Hematopoietic multipotent progenitor cell (in vitro differentiated cells): ENCODE measurements around the gene KIF25. TPM values are rescaled to one million over a fixed set of nuclear protein-coding genes. Genes with fewer than 3 reads are reported as not detected.

Source experiments
- DNase-seq, 3 donors: peaks; one replicate each; pipeline ENCODE4 v3.0.0-alpha.2; 2011 to 2015; ENCODE audit warnings: low read depth in 2 of 3, low spot score in 2 of 3
- total RNA-seq: library from RNA; depleted of rRNA; stranded (reverse); fragments of >200 nt; gene quantifications from one replicate; pipeline ENCODE4 v1.2.3, GENCODE V29; 2012

The KIF25 gene
- total RNA-seq, 1 donor: not detected

DNA sequence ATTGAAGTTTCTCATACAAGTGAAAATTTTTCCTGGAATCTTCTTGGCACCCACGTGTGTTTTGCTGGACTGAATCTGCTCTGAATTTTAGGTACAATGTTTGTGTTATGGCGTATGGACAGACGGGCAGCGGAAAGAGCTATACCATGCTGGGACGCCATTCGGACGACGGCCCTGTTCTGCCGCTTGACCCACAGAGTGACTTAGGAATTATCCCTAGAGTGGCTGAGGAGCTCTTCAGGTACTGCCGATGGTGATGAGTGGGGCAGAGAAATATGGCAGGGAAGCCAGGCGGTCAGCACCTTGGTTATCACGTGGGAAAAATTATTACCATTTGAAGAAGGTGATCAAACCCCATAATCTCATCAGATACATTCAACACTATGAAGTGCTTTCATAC lies 36.3 kb downstream of the KIF25 start:
- no peak for DNase-seq

DNA sequence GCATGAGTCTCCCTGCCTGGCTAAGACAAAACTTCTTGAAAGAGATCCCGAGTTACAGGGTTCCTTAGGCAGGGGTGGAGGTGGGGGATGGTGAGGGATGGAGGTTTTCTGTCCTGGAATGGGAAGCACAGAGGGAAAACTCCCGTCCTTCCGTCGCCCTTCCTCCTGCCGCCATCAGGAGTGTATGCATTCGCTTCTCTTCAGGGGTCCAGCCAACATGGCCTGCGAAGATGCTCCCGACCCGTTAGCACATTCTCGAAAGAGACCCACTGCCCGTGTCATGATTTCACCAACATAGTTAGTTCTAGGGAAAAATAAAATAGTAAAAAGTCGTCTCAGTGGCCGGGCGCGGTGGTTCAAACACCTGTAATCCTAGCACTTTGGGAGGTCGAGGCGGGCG lies 37.1 kb downstream of the KIF25 start:
- DNase-seq: no peak

DNA sequence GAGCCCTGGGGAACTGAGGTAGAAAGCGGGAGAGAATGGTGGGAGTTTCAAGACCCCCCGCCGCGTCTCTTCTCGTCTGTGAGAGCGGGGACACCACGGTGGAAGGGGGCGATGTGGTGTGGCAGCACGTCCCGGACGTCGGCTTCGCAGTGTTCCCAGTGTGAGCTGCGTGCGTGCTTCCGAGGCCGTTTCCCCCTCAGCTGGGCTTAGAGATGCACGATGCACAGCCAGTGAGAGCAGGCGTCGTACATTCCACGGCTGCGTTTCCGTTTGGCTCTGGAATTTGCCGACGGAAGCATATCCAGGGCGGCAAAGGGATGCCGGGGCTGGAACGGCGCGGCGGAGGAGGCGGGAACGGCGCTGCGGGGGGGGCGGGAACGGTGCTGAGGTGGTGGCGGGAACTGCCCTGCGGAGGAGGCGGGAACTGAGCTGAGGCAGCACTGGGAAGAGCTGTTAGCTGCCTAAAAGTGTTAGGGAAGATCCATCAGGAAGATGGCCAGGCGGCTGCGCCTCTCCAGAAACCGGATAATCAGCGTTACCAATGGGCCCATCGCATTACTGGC lies 37.7 kb downstream of the KIF25 start:
- no peak for DNase-seq

- DNase-seq: peak in 1 of 3 donors; percentile 52
These were observed 38.4 kb downstream of the KIF25 start for GRCh38 chr6:168035661-168036545.

- no peak for DNase-seq
These were observed 39.8 kb downstream of the KIF25 start for GRCh38 chr6:168037242-168037641.

DNA sequence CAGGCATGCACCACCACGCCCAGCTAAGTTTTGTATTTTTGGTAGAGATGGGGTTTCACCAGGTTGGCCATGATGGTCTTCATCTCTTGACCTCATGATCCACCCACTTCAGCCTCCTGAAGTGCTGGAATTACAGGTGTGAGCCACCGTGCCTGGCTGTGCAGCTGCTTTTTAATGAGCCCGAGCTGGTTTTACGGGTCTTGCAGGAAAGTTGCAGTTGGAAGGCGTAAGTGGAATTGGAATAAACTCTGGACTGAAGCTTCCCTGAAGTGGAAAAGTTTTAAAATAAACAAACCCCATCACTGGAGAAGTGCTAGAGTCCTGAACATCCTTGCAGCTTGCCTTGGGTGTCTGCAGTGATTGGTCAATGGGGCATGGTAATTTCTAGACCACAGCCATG lies 40.4 kb downstream of the KIF25 start:
- DNase-seq: no peak

- DNase-seq: no peak
These were observed 41.2 kb downstream of the KIF25 start for GRCh38 chr6:168038576-168039140.

DNA sequence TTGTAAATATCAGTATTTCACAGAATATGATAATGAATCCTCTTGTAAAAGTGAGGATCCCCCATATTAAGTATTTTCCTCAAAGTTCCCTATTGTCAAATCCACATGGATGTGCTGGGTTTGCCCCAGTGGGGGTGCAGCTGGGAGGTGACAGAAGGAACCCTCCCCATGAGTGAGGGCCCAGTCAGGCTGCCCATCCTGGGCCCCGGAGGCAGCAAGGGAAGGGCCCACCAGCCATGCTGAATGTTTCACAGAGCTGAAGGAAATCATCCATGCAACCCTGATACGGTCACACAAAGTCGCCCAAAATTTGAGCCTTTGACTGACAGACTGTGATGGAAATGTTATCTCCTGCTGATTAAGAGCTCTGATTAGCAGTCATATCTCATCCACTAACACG lies 41.8 kb downstream of the KIF25 start:
- no peak for DNase-seq

DNA sequence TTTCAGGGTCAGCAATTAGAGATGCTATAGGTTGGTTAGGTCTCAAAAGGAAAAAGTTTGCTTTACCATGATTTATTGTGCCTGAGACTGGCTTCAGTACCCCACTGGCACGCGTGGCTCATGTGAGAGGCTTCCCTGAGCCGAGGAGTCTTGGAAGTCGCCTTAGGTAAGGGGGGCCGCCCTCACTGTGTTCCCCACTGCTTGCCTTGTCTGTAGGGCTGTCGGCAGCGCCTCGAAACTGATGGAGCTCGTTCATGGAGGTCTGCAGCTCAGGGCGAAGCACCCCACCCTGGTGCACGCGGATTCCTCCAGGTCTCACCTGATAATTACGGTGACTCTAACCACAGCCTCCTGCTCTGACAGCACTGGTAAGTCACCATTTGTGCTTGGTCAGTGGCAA lies 42.4 kb downstream of the KIF25 start:
- DNase-seq: no peak

- DNase-seq: no peak
These were observed 43.5 kb downstream of the KIF25 start for GRCh38 chr6:168040856-168041496.

DNA sequence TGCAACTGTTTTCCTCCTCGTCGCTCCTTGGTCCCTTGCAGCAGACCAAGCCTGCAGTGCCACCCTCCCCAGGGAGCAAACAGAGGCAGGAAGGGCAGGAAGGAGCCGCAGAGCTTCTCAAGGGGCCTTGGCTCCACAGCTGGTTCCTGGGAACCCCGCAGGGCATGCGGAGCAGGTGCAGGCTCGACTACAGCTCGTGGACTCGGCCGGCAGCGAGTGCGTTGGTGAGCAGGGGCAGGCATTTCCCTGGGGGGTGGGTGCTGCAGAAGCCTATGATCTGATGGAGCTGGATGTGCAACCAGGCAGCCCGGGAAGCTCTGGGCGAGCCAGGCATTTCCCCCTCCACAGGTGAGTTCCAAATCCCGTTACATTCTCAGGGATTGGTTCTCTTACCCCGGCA lies 44.5 kb downstream of the KIF25 start:
- DNase-seq: no peak

- DNase-seq: no peak
These were observed 45.1 kb downstream of the KIF25 start for GRCh38 chr6:168042426-168043192.

- no peak for DNase-seq
These were observed 45.8 kb downstream of the KIF25 start for GRCh38 chr6:168043193-168043847.

DNA sequence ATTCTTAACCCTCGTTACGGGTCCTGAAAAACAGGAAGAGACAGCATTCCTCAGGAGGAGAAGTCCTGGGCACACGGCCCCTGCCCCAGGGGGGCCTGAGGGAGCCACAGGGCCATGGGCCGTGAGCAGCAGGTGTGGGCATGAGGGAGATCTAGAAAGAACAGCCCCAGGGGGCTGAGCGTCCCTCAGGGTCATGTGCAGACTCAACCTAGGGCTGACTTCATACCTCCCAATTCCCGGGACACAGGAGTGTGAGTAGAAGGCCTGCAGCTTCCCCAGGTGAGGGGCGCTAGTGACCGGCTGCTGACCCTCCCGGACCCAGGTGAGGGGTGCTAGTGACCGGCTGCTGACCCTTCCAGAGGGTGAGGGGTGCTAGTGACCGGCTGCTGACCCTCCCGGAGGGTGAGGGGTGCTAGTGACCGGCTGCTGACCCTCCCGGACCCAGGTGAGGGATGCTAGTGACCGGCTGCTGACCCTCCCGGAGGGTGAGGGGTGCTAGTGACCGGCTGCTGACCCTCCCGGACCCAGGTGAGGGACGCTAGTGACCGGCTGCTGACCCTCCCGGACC lies 46.5 kb downstream of the KIF25 start:
- no peak for DNase-seq

DNA sequence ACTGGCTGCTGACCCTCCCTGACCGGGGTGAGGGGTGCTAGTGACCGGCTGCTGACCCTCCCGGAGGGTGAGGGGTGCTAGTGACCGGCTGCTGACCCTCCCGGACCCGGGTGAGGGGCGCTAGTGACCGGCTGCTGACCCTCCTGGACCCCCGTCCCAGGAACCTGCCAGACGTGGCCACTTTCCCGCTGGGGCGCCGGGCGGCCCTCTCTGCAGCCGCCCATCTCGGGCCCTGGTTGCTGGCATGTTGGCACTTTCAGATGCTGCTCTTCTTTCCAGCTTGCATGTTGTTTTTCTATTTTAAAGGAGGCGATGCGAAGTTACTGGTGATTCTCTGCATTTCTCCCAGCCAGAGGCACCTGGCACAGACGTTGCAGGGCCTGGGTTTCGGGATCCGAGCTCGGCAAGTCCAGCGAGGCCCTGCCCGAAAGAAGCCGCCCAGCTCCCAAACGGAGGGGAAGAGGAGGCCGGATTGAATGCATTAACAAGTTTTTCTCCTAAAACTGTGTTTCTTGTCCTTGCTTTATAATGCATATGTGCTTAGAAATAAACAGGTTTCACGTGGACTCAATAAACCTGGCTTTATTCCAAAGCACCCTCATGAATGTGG lies 47.2 kb downstream of the KIF25 start:
- no peak for DNase-seq

DNA sequence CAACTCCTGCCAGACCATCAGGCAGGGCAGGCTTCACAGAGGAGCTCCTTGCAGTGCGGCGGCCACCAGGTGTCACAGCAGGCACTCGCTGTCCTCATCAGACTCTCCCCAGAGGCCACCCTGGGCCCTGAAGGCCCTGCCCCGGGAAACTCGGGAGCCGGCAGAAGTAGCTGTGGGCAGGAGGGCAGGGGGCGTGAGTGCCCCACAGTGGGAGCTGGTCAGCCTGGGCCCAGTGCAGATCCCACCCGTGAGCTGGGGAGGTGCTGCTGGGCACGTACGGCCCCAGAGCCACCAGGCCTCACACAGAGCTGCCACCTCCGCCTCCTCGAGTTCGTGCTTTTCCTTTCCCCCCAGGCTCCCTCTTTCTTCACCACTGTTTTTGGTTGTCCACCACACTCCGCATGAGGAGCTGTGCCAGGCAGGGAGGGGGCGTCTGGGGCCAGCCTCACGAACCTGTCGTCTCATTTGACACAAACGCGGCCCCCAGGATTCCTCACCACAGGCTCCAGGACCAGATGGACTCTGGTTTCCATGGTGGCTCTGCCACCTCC lies 47.7 kb downstream of the KIF25 start:
- no peak for DNase-seq

DNA sequence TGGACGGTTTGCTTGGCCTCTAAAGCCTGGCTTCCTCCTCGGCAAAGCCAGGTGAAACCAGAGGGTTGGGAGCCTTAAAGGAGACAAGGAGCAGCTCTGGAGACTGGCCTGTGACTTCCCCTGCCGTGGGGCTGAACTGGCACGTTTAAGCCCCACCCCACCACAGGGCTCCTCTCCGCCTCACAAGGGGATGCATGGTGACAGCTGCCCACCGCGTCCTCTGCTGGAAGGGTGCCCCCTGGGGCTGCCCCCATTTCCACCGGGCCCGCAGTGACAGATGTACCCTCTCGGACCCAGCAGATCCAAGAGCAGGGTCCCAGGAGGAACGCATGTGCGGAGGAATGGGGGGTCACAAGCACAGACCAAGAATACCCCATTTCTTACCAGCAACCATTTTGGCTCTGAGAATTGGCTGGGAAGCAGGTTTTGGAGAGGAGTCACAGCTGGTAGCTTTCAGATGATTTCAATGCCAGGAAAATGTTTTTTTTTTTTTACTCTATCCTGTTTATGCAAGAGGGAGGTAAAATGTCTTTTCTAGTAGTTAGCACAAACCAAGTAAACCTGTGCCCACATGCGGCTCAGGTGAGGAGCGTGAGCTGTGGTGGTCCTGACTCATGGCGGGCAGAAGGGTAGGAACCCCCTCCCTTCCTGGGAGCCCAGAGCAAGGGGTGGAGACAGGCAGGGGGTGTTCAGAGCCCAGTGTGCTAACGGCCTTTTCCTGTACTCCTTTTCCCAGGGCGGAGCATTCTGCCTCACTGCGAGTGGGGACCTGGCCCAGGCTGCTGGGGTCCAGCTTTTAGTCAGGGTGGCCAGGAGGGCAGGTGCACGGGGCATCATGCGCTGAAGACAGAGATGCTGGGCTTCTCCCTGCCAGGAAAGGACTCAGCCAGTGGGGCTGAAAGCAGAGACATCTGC lies 48.5 kb downstream of the KIF25 start:
- DNase-seq: no peak

- DNase-seq: no peak
These were observed 49.2 kb downstream of the KIF25 start for GRCh38 chr6:168046696-168047095.
